ENCODE measurements around the gene TMEM97. TPM values are rescaled to one million over a fixed set of nuclear protein-coding genes. Genes with fewer than 3 reads are reported as not detected.
"Not testable (repeated sequence)": the region's sequence is repeated elsewhere in the genome, so short reads cannot be mapped to it uniquely, and the experiment has no call there.

The TMEM97 gene
- total RNA-seq, 1 experiment from 2014 or later = 55.6 TPM

DNA sequence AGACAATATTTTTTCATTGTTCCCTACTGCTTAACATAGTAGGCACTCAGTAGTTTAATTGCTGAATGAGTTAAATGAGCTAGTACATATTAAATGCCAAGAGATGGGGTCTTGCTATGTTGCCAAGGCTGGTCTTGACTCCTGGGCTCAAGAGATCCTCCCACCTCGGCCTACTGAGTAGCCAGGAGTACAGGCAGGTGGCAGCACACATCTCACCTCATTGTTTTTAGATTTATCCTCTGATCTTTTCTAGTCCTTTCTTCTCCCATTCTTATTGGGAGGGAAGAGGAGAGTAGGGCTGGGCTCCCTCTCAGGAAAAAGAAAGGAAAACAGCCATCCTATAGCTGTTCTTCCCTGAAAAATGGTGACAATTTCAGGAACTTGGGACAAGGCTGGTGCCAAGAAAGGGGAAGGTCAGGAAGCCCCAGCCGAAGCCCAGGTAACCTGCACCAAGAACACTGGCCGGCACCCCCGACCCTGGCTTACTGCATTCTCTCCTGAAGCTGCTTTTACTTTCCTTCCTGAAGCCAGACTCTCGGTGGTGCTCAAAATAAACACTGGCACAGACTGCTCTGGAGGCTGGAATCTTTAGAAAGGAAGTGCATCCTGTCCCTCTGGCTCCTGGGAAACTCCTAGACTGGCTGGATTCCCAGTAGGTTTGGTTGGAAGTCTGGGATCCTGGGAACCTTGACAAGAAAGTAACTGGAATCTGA is 19.2 kb downstream of the TMEM97 start:
- H3K4me3 ChIP-seq (replicated peaks in 1 of 2; ENCODE audit: low read depth in 1 of 2, low read length in 2 of 2) = no peak overlapping the region
- peaks cover 16 to 23% of the 10 kb centered on the region in 2 experiments; a peak in 3 of 4 replicates for H3K36me3 ChIP-seq (ENCODE audit: control insufficient read depth in 1 of 2, insufficient read depth in 2 of 2, low read length in 2 of 2)
- no peak for ATAC-seq
- intact Hi-C loops (cut with micrococcal nuclease) = loop anchor here (5.0 kb wide), 1 partner anchor 106 kb away; no protein-coding TSS in a partner anchor
- ChIA-PET RAD21 (ENCODE audit: low non-redundant PET in 1 of 2, low total read pairs in 2 of 2, uncharacterized antibody in 2 of 2, unreplicated experiment in 2 of 2) (interaction anchor here in 1 of 2 experiments (0.6 kb wide), 1 partner anchor 203 kb away, joined by 3 read pairs; no protein-coding TSS in a partner anchor), CTCF (no interaction called here), POLR2A (no interaction called here)
- peaks cover 16 to 38% of the 10 kb centered on the region in 2 experiments for H3K4me1 ChIP-seq (ENCODE audit: control insufficient read depth in 1 of 2, insufficient read depth in 2 of 2, low read length in 2 of 2)
- H4K20me1 ChIP-seq (ENCODE audit: insufficient read depth) = no peaks in the 10 kb centered on the region
- no peak overlapping the region for H2AFZ ChIP-seq (ENCODE audit: low read depth, low read length, poor library complexity, severe bottlenecking)
- no peak overlapping the region for H3K27ac ChIP-seq (ENCODE audit: low read depth, low read length)
- no peaks in the 10 kb centered on the region for H3K27me3 ChIP-seq (ENCODE audit: insufficient read depth, low read length)
- no peaks in the 10 kb centered on the region for H3K9me3 ChIP-seq (ENCODE audit: control insufficient read depth in 1 of 2, insufficient read depth in 1 of 2, low read depth in 1 of 2, low read length in 2 of 2)
- BruUV-seq (replicated peaks) = no TSS peak
- no peak for DNase-seq (ENCODE audit: low read depth, low spot score)
- TF ChIP-seq CTCF (IDR thresholded peaks at IDR 0.05 in 2 of 3, conservative IDR thresholded peaks at IDR 0.05 in 1 of 3; ENCODE audit: borderline replicate concordance in 1 of 3, insufficient read depth in 1 of 3, low read depth in 2 of 3, low read length in 2 of 3) (peak in 1 of 3 experiments; percentile 20; a peak in 1 of 6 replicates), SRF (IDR thresholded peaks at IDR 0.05; ENCODE audit: low read depth) (no peak), ZNF274 (IDR thresholded peaks at IDR 0.05; ENCODE audit: low read depth, low read length) (no peak)
- peak overlapping the region; percentile 93; the same call in 1 of the 2 replicates for H3K4me2 ChIP-seq (ENCODE audit: low read length)
- H3K79me2 ChIP-seq (ENCODE audit: insufficient read depth, low read length) = peaks cover 32% of the 10 kb centered on the region
- no peak overlapping the region for H3K9ac ChIP-seq (ENCODE audit: low read length)
- H3K9me2 ChIP-seq (ENCODE audit: insufficient read depth) = no peaks in the 10 kb centered on the region

DNA sequence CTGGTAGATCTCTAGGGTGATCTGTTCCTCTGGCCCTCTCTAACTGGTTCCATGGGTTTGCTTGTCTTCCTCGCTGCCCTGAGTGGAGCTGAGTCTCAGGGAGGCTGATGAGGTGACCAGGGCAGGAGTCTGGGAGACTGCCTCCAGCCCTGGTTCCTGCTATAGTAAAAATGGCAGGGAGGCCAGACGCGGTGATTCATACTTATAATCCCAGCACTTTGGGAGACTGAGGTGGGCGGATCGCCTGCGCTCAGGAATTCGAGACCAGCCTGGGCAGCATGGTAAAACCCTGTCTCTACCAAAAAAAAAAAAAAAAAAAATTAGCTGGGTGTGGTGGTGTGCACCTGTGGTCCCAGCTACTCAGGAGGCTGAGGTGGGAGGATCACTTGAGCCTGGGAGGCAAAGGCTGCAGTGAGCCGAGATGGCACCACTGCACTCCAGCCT is 19.8 kb downstream of the TMEM97 start:
- ATAC-seq; RAD21 ChIA-PET (ENCODE audit: low non-redundant PET in 1 of 2, low total read pairs in 2 of 2, uncharacterized antibody in 2 of 2, unreplicated experiment in 2 of 2); H3K4me2 ChIP-seq (ENCODE audit: low read length); H3K27ac ChIP-seq (ENCODE audit: low read depth, low read length); DNase-seq (ENCODE audit: low read depth, low spot score); H3K9me3 ChIP-seq (ENCODE audit: control insufficient read depth in 1 of 2, insufficient read depth in 1 of 2, low read depth in 1 of 2, low read length in 2 of 2); H2AFZ ChIP-seq (ENCODE audit: low read depth, low read length, poor library complexity, severe bottlenecking); POLR2A ChIA-PET; BruUV-seq (replicated peaks); H3K4me3 ChIP-seq (replicated peaks in 1 of 2; ENCODE audit: low read depth in 1 of 2, low read length in 2 of 2); CTCF ChIA-PET; H3K27me3 ChIP-seq (ENCODE audit: insufficient read depth, low read length); H3K9ac ChIP-seq (ENCODE audit: low read length); H3K9me2 ChIP-seq (ENCODE audit: insufficient read depth); H4K20me1 ChIP-seq (ENCODE audit: insufficient read depth): not testable (repeated sequence)
- H3K79me2 ChIP-seq (ENCODE audit: insufficient read depth, low read length) = peaks cover 32% of the 10 kb centered on the region
- H3K4me1 ChIP-seq (ENCODE audit: control insufficient read depth in 1 of 2, insufficient read depth in 2 of 2, low read length in 2 of 2) = peaks cover 16 to 38% of the 10 kb centered on the region in 2 experiments
- H3K36me3 ChIP-seq (ENCODE audit: control insufficient read depth in 1 of 2, insufficient read depth in 2 of 2, low read length in 2 of 2) = peaks cover 16 to 23% of the 10 kb centered on the region in 2 experiments; a peak in 3 of 4 replicates
- intact Hi-C loops (cut with micrococcal nuclease) = loop anchor here (5.0 kb wide), 1 partner anchor 106 kb away; no protein-coding TSS in a partner anchor
